ENCODE measurements around the gene DNAJC1.

The DNAJC1 gene

DNA sequence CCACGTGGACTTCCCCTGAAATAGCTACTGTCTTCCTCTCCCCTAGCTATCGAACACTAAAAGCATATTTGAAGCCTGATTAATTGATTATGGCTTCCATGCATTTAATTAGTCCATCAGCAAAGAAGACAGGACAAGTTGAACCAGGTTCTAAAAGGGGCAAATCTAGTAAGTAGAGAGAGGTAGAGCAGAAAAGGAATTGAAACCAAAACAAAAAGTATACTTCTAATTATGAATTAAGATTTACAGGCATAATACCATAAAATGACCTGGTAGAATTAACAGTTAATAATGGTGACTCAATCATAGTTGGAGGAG lies 393 bp upstream of the DNAJC1 start:
- H3K36me3 ChIP-seq (ENCODE audit: insufficient read depth, low read depth, low read length): no peaks in the 10 kb centered on the region
- H3K9me3 ChIP-seq (ENCODE audit: insufficient read depth, low read depth, low read length): no peaks in the 10 kb centered on the region
- H3K9ac ChIP-seq (ENCODE audit: low read depth, low read length): peak overlapping the region; percentile 67; the same call in 1 of the 2 replicates
- peaks cover 9% of the 10 kb centered on the region; the same call in 1 of the 2 replicates for H3K4me1 ChIP-seq (ENCODE audit: insufficient read depth, low read length)
- H3K27me3 ChIP-seq (ENCODE audit: insufficient read depth, low read length): peaks cover 18% of the 10 kb centered on the region
- H3K4me3 ChIP-seq (ENCODE audit: low read length): peak overlapping the region; percentile 73
- no peak overlapping the region for H3K27ac ChIP-seq (ENCODE audit: low read length)

DNA sequence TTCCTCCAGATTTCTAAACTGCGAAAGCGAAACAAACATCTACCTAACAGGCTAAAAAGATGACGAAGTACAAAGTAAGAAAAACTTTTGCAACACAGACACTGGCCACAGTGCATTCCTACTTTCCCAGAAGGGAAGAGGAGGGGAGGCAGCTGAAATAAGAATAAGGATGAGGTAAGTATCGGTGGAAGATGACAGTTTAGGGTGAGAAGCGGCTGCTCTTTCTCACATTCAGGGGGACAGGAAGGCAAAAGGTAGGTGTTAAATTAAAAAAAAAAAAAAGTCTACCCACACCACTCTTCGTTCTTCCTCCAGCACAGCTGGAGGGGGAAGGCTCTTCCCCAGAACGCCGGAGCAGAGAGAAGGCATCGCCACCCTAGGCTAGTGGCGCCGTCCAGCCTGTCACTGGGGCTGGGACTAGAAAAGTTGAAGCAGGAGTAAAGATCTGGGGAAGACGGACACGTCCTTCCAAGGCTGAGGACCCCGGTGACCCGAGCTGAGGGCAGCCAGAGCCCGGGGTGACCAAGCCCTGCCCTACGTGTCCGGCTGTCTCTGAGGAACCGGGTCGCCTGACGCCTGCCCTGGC lies 846 bp downstream of the DNAJC1 start:
- Histone ChIP-seq H3K9me3 (ENCODE audit: insufficient read depth, low read depth, low read length) (no peaks in the 10 kb centered on the region), H3K27me3 (ENCODE audit: insufficient read depth, low read length) (peaks cover 18% of the 10 kb centered on the region), H3K36me3 (ENCODE audit: insufficient read depth, low read depth, low read length) (no peaks in the 10 kb centered on the region), H3K4me1 (ENCODE audit: insufficient read depth, low read length) (peaks cover 9% of the 10 kb centered on the region; the same call in 1 of the 2 replicates), H3K4me3 (ENCODE audit: low read length) (peak overlapping the region; percentile 73), H3K27ac (ENCODE audit: low read length) (no peak overlapping the region), H3K9ac (ENCODE audit: low read depth, low read length) (peak overlapping the region; percentile 49; the same call in 1 of the 2 replicates)

DNA sequence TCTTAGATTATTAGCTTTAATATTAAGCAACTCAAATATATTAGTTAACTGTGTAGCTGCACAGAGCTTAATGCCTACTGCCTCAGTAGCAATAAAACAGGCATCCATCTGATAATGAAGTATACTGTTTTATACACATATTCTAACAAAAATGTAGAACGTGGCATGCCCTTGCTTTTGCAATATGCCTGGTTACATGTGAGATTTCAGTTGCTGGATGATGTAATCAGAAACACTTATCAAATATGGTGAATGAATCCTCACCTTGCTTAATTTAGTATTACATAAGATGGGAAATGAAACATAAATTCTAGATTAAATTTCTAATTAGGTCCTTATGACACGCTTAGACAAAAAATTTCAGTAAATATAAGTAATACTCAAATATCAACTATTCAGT lies 8.0 kb downstream of the DNAJC1 start:
- Histone ChIP-seq H3K9ac (ENCODE audit: low read depth, low read length) (no peak overlapping the region), H3K27ac (ENCODE audit: low read length) (no peak overlapping the region), H3K27me3 (ENCODE audit: insufficient read depth, low read length) (no peaks in the 10 kb centered on the region), H3K36me3 (ENCODE audit: insufficient read depth, low read depth, low read length) (no peaks in the 10 kb centered on the region), H3K4me3 (ENCODE audit: low read length) (no peak overlapping the region), H3K9me3 (ENCODE audit: insufficient read depth, low read depth, low read length) (no peaks in the 10 kb centered on the region), H3K4me1 (ENCODE audit: insufficient read depth, low read length) (no peaks in the 10 kb centered on the region)

DNA sequence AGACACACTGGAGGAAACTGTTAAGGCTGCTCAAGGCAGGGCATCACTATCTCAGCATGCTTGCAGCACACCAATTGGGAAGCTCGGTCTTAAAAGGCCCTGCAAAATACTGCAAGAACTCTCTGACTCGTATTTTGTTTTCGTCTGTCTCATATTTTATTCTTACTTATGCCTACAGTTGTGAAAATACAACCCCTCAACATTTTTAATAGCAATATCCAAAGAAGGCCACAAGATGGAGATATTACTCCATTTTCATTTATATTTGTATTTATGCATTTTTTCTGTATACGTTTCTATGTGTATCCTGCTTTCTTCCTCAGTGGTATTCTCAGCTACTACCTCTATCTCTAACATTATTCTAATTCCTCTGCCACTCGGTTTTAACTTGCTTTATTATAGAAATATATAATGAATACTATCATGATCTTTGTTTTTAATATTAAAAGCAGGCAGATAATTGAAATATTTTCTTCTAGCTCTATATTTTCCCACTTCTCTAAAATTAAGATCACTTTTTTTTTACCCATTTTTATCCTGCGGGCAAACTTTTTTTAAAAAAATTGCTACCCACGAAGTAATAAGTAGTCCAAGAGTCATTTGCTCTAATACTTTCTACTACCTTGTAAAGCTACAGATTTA lies 10.0 kb downstream of the DNAJC1 start:
- H3K27me3 ChIP-seq (ENCODE audit: insufficient read depth, low read length): no peaks in the 10 kb centered on the region
- H3K9me3 ChIP-seq (ENCODE audit: insufficient read depth, low read depth, low read length): no peaks in the 10 kb centered on the region
- H3K9ac ChIP-seq (ENCODE audit: low read depth, low read length): no peak overlapping the region
- no peaks in the 10 kb centered on the region for H3K36me3 ChIP-seq (ENCODE audit: insufficient read depth, low read depth, low read length)
- no peak overlapping the region for H3K27ac ChIP-seq (ENCODE audit: low read length)
- H3K4me3 ChIP-seq (ENCODE audit: low read length): no peak overlapping the region
- no peaks in the 10 kb centered on the region for H3K4me1 ChIP-seq (ENCODE audit: insufficient read depth, low read length)

DNA sequence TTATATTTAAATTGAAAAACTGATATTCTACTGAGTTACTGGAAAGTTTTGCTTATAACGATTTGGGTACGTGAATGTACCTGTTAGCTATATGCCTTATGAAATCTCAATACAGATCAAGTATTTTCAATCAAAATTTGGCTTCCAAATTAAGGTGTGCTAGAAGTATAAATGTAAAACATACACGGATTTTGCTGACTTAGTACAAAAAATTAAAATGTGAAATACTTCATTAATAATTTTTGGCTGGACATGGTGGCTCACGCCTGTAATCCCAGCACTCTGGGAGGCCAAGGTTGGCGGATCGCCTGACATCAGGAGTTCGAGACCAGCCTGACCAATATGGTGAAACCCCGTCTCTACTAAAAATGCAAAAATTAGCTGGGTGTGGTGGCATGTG lies 11.7 kb downstream of the DNAJC1 start:
- Histone ChIP-seq H3K36me3 (ENCODE audit: insufficient read depth, low read depth, low read length) (no peaks in the 10 kb centered on the region), H3K4me3 (ENCODE audit: low read length) (no peak overlapping the region), H3K27me3 (ENCODE audit: insufficient read depth, low read length) (no peaks in the 10 kb centered on the region), H3K4me1 (ENCODE audit: insufficient read depth, low read length) (no peaks in the 10 kb centered on the region), H3K27ac (ENCODE audit: low read length) (no peak overlapping the region), H3K9me3 (ENCODE audit: insufficient read depth, low read depth, low read length) (no peaks in the 10 kb centered on the region), H3K9ac (ENCODE audit: low read depth, low read length) (no peak overlapping the region)

DNA sequence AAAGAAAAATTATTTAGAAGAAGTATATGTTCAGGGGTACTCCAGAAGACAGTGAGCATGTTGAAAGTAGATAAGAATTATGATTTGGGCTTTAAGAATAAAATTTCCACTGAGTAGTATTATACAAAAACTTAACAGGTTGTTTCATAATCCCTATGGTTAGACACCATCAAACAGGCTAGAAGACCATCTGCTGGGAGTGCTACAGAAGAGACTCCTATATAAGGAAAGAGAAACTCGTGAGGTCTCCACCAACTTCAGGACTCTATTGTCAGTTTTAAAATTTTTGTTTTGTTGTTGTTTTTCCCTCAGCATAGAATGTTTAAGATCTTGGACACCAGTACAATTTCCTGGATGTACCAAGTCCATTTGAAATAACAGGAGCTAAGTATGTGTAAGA lies 13.1 kb downstream of the DNAJC1 start:
- no peaks in the 10 kb centered on the region for H3K36me3 ChIP-seq (ENCODE audit: insufficient read depth, low read depth, low read length)
- no peaks in the 10 kb centered on the region for H3K9me3 ChIP-seq (ENCODE audit: insufficient read depth, low read depth, low read length)
- H3K4me1 ChIP-seq (ENCODE audit: insufficient read depth, low read length): no peaks in the 10 kb centered on the region
- H3K9ac ChIP-seq (ENCODE audit: low read depth, low read length): no peak overlapping the region
- no peak overlapping the region for H3K27ac ChIP-seq (ENCODE audit: low read length)
- H3K27me3 ChIP-seq (ENCODE audit: insufficient read depth, low read length): no peaks in the 10 kb centered on the region
- H3K4me3 ChIP-seq (ENCODE audit: low read length): no peak overlapping the region

DNA sequence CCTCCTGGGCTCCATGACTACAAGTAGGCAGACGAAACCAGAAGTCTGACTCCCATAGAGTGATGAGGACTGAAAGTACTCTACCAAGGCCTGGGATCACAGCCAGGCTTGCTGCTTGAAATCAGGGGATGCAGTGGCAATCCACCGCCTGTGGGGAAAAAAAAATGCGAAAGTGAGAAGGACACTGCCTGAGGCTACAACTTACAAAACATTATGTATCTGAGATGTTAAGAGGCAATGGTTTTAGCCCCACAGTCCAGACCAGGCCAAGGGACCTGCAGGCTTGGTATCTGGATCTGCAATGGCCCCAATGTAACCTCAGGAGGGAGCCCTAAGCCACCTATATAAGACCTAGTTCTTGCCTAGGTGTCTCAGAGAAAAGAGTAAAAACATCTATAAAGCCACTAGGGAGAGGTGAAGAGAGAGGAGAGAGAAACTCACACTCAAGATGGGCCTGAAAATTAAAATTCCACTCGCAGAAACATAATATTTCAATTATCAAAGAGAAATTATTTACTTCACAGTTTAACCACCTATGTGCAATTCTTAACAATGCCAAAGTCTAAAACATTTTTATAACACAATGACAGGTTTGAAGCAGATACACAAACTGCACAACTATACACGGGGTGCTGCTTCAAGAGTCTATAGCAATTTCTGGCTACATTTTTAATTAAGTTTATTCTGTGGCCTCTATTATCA lies 13.9 kb downstream of the DNAJC1 start:
- no peak overlapping the region for H3K9ac ChIP-seq (ENCODE audit: low read depth, low read length)
- no peaks in the 10 kb centered on the region for H3K9me3 ChIP-seq (ENCODE audit: insufficient read depth, low read depth, low read length)
- H3K4me3 ChIP-seq (ENCODE audit: low read length): no peak overlapping the region
- no peaks in the 10 kb centered on the region for H3K36me3 ChIP-seq (ENCODE audit: insufficient read depth, low read depth, low read length)
- H3K27ac ChIP-seq (ENCODE audit: low read length): no peak overlapping the region
- no peaks in the 10 kb centered on the region for H3K4me1 ChIP-seq (ENCODE audit: insufficient read depth, low read length)
- H3K27me3 ChIP-seq (ENCODE audit: insufficient read depth, low read length): no peaks in the 10 kb centered on the region

DNA sequence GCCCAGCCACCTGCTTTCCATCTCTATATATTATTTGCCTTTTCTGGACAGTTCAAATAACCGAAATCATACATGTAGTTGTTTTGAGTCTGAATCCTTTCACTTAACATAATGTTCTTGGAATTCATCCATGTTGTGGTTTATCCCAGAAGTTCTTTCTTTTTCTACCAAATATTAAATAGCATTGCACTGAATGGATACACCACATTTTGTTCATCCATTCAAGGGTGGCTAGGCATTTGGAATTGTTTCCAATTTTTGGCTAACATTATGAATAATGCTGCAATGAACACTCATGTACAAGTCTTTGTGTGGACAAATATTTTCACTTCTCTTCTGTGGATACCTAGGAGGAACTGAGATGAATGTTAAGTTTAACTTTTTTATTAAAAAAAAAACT lies 18.0 kb downstream of the DNAJC1 start:
- H3K4me1 ChIP-seq (ENCODE audit: insufficient read depth, low read length): no peaks in the 10 kb centered on the region
- no peaks in the 10 kb centered on the region for H3K36me3 ChIP-seq (ENCODE audit: insufficient read depth, low read depth, low read length)
- H3K9me3 ChIP-seq (ENCODE audit: insufficient read depth, low read depth, low read length): no peaks in the 10 kb centered on the region
- no peak overlapping the region for H3K27ac ChIP-seq (ENCODE audit: low read length)
- H3K9ac ChIP-seq (ENCODE audit: low read depth, low read length): no peak overlapping the region
- H3K4me3 ChIP-seq (ENCODE audit: low read length): no peak overlapping the region
- H3K27me3 ChIP-seq (ENCODE audit: insufficient read depth, low read length): no peaks in the 10 kb centered on the region

DNA sequence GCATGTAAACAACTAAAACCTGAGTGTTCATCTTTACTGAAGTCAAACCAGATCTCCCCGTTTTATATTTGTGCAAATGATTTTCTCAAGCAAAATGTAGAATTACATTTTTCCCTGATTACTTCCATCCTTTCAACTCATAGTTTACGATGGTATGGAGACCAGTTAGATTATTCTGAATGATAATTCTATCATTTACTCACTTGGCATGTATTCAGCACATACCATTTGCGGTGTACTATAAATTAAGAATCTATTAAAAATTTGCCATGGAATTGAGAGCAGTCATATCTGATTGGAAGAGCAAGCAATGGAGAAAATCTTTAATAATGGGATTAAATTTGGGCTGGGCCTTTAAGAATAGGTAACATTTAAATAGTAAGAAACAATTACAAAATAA lies 22.4 kb downstream of the DNAJC1 start:
- H3K4me1 ChIP-seq (ENCODE audit: insufficient read depth, low read length): peaks cover 30% of the 10 kb centered on the region
- H3K27ac ChIP-seq (ENCODE audit: low read length): no peak overlapping the region
- no peaks in the 10 kb centered on the region for H3K36me3 ChIP-seq (ENCODE audit: insufficient read depth, low read depth, low read length)
- no peak overlapping the region for H3K9ac ChIP-seq (ENCODE audit: low read depth, low read length)
- no peaks in the 10 kb centered on the region for H3K27me3 ChIP-seq (ENCODE audit: insufficient read depth, low read length)
- H3K9me3 ChIP-seq (ENCODE audit: insufficient read depth, low read depth, low read length): no peaks in the 10 kb centered on the region
- no peak overlapping the region for H3K4me3 ChIP-seq (ENCODE audit: low read length)

DNA sequence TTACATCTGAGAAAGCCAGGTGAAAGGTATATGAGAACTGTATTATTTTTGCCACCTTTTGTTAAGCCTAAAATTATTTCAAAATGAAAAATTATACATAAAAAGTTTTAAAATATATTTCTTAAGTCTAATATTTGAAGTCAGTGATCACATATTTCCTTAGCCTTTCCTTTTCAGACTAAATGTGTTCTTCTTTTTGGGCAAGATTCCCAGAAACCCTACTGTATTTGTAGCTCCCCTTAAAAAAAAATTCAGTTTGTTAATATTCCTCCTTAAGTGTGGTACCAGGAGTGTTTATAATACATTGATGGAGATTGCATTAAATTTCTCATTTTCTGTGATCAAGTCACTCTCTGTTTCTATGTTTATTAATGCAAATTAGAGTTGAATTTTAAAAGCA lies 22.8 kb downstream of the DNAJC1 start:
- no peak overlapping the region for H3K27ac ChIP-seq (ENCODE audit: low read length)
- peaks cover 32% of the 10 kb centered on the region for H3K4me1 ChIP-seq (ENCODE audit: insufficient read depth, low read length)

DNA sequence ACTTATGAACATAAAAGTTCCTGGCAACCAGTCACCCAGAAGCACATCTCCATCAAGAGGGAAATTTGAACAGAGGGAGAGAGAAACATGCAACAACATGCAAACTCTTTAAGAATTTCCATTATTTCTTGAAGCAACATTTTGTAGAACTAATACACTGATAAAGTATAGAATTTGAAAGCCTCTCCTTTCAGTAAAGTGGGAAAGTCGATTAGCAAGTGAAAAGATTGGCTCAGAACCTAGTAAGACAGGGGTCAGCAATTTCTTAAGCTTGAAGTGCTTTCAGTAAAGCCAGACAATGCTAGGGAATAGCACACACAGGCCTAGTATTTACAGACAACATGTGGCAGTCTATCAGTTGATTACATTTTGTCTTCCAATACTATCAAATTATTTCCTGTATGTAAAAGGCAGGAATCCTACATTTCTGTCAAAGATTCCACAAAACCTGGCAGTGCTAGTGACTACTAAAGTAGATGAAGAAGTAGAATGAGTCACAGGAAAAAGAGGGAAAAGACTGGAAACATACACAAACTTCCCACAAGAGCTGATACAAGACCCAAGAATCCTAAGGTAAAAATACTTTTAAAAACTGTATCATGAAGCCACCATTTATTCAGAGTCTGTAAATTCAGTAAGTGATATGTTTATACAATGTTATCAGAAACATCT lies 25.2 kb downstream of the DNAJC1 start:
- Histone ChIP-seq H3K36me3 (ENCODE audit: insufficient read depth, low read depth, low read length) (no peaks in the 10 kb centered on the region), H3K9ac (ENCODE audit: low read depth, low read length) (peak overlapping the region; percentile 41; the same call in 1 of the 2 replicates), H3K27ac (ENCODE audit: low read length) (peak overlapping the region; percentile 39), H3K4me1 (ENCODE audit: insufficient read depth, low read length) (peaks cover 38% of the 10 kb centered on the region), H3K4me3 (ENCODE audit: low read length) (peak overlapping the region; percentile 39; the same call in 1 of the 2 replicates), H3K9me3 (ENCODE audit: insufficient read depth, low read depth, low read length) (no peaks in the 10 kb centered on the region), H3K27me3 (ENCODE audit: insufficient read depth, low read length) (no peaks in the 10 kb centered on the region)

More for the DNA sequence above, 22.8 kb downstream of the DNAJC1 start:
- Histone ChIP-seq H3K27me3 (ENCODE audit: insufficient read depth, low read length) (no peaks in the 10 kb centered on the region), H3K9me3 (ENCODE audit: insufficient read depth, low read depth, low read length) (no peaks in the 10 kb centered on the region), H3K9ac (ENCODE audit: low read depth, low read length) (no peak overlapping the region), H3K4me3 (ENCODE audit: low read length) (no peak overlapping the region), H3K36me3 (ENCODE audit: insufficient read depth, low read depth, low read length) (no peaks in the 10 kb centered on the region)
